OCI-LY7 (cell line): ENCODE results near the gene WNT4.

Source experiments
- EZH2phosphoT487 ChIP-seq: fragments of 200-600 bp; sonication (generic); IDR thresholded peaks from 2 replicates; pipeline ENCODE4 v1.6.1; 2018; ENCODE audit warnings: low read depth, borderline replicate concordance, mild to moderate bottlenecking, mixed run types, antibody characterized with exemption, low read length, moderate library complexity, mixed read lengths
- TF ChIP-seq, protein P1 (sequence below): fragments of 200-600 bp; sonication (generic); conservative IDR thresholded peaks from 2 replicates; pipeline ENCODE4 v1.5.1; 2014; ENCODE audit warnings: mild to moderate bottlenecking, antibody characterized with exemption, low read length, moderate library complexity, mixed read lengths

DNA sequence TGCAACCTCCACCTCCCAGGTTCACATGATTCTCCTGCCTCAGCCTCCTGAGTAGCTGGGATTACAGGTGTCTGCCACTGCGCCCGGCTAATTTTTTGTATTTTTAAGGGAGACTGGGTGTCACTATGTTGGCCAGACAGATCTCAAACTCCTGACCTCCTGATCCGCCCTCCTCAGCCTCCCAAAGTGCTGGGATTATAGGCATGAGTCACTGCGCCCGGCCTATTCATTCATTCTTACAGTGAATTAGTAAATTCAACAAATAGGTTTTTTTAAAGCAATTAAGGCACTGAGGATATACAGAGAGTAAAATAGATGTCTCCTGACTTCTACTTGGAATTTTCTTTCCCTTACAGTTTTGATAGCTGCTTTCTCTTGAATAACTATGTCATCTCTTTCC lies 46.9 kb downstream of the WNT4 start:
- TF ChIP-seq, protein P1, sequence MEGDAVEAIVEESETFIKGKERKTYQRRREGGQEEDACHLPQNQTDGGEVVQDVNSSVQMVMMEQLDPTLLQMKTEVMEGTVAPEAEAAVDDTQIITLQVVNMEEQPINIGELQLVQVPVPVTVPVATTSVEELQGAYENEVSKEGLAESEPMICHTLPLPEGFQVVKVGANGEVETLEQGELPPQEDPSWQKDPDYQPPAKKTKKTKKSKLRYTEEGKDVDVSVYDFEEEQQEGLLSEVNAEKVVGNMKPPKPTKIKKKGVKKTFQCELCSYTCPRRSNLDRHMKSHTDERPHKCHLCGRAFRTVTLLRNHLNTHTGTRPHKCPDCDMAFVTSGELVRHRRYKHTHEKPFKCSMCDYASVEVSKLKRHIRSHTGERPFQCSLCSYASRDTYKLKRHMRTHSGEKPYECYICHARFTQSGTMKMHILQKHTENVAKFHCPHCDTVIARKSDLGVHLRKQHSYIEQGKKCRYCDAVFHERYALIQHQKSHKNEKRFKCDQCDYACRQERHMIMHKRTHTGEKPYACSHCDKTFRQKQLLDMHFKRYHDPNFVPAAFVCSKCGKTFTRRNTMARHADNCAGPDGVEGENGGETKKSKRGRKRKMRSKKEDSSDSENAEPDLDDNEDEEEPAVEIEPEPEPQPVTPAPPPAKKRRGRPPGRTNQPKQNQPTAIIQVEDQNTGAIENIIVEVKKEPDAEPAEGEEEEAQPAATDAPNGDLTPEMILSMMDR: no peak
- TF ChIP-seq EZH2phosphoT487: no peak
